NCI-H1694 treated with DMSO at 0.1 percent for 48 hours (cell line): ENCODE measurements around the gene TENT4B.
"Not testable (repeated sequence)": the region's sequence is repeated elsewhere in the genome, so short reads cannot be mapped to it uniquely, and the experiment has no call there.

Source experiments
- DNase-seq: peaks from one replicate; lab custom pipeline; 2025; lab: John Stamatoyannopoulos, UW

TENT4B gene

GRCh38 chr16:50154420-50154950 lies 1.4 kb downstream of the TENT4B start:
- no peak for DNase-seq

- DNase-seq, result no peak
Observed at GRCh38 chr16:50155925-50156324, 2.8 kb downstream of the TENT4B start.

GRCh38 chr16:50156590-50156989 lies 3.5 kb downstream of the TENT4B start:
- no peak for DNase-seq

DNA sequence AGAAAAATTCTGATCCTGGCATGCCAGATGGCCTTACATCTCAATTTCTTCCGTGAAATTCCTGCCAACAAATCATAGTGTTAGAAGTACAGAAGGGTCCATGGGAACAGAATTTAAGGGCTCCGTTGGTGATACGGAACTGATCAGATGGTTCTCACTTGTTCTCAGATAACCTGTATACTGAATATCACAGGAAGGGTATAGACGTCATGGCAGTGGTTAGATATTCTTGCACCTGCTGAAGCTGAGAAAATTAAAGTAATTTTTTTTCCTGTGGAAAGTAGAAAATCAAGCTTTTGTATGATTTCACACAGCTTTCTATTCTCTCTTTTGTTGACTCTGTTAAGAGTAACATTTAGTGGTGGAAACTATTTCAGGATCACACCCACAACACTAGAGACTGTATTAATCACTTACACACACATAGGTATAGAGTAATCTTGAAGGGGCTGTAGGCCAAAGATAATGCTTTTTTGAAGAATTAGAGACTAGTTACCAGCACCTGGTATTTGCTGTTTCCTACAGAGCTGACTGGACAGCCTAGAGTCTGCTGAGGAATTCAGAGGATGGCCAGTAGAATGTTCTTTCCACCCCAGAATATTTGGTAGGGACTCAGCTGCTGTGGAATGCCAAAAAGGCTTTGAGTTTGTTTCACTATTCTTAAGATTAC lies 7.5 kb downstream of the TENT4B start:
- DNase-seq, result no peak

DNA sequence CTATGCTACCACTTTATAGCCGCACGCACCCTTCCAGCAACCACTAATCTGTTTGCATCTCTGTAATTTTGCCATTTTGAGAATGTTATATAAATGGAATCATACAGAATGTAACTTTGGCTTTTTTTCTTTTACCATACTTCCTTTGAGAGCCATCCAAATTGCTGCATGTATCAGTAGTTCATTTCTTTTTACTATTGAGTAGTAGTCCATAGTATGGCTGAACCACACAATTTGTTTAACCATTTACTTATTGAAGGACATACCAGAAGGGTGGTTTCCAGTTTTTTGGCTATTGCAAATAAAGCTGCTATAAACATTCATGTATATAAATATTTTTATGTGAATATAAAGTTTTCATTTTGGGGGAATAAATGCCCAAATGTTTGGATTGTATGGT lies 8.8 kb downstream of the TENT4B start:
- no peak for DNase-seq

DNA sequence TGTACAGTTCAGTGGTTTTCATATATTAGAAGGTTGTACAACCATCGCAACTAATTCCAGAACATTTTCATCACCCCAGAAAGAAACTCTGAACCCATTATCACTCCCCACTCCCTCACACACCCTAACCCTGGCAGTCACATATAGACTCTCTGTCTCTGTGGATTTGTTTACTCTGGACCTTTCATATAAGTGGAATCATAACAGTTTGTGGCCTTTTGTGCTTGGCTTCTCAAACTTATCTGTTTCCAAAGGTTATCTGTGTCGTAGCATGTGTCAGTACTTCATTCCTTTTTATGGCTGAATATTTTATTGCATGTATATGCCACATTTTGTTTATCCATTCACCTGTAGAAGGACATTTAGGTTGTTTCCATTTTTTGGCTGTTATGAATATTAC lies 12.4 kb downstream of the TENT4B start:
- DNase-seq, result no peak

GRCh38 chr16:50166511-50167500 lies 13.7 kb downstream of the TENT4B start:
- DNase-seq, result no peak

DNA sequence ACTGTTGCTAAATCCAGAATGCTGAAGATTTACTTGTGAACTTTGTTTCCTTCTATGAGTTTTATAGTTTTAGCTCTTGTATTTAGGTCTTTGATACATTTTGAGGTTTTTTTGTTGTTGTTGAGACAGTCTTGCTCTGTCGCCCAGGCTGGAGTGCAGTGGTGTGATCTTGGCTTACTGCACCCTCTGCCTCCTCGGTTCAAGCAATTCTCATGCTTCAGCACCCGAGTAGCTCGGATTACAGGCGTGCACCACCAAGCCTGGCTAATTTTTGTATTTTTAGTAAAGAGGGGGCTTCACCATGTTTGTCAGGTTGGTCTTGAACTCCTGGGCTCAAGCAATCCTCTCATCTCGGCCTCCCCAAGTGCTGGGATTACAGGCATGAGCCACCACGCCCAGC lies 14.4 kb downstream of the TENT4B start:
- no peak for DNase-seq

GRCh38 chr16:50169555-50170096 lies 16.5 kb downstream of the TENT4B start:
- no peak for DNase-seq

GRCh38 chr16:50171773-50172172 lies 18.7 kb downstream of the TENT4B start:
- DNase-seq, result not testable (repeated sequence)

GRCh38 chr16:50172195-50172922 lies 19.3 kb downstream of the TENT4B start:
- no peak for DNase-seq

DNA sequence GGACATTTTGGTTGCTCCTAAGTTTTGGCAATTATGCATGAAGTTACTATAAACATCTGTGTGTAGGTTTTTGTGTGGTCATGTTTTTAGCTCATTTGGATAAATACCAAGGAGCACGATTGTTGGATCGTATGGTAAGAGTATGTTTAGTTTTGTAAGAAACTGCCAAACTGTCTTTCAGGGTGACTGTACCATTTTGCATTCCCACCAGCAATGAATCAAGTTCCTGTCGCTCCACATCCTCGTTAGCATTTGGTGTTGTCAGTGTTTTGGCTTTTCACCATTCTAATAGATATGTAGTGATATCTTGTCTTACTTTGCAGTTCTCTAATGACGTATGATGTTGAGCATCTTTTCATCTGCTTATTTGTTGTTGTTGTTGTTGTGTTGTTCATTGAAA lies 20.2 kb downstream of the TENT4B start:
- DNase-seq, result no peak

DNA sequence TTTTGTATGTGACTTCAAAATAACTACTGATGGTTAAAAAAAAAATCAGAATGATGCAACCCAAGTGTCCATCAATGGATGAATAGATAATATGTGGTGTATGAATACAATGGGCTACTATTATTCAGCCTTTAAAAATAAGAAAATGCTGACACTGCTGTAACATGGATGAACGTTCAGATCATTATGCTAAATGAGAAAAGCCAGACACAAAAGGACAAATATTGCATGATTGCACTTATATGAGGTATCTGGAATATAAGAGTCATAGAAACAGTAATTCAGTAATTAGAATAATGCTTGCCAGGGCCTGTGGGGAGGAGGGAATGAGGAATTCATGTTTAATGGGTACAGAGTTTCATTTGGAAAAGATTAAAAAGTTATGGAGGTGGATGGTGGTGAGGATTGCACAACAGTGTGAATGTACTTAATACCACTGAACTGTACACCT lies 25.4 kb downstream of the TENT4B start:
- DNase-seq, result no peak

- no peak for DNase-seq
Observed at GRCh38 chr16:50182441-50182840, 29.3 kb downstream of the TENT4B start.

- DNase-seq, result no peak
Observed at GRCh38 chr16:50183316-50183715, 30.2 kb downstream of the TENT4B start.

DNA sequence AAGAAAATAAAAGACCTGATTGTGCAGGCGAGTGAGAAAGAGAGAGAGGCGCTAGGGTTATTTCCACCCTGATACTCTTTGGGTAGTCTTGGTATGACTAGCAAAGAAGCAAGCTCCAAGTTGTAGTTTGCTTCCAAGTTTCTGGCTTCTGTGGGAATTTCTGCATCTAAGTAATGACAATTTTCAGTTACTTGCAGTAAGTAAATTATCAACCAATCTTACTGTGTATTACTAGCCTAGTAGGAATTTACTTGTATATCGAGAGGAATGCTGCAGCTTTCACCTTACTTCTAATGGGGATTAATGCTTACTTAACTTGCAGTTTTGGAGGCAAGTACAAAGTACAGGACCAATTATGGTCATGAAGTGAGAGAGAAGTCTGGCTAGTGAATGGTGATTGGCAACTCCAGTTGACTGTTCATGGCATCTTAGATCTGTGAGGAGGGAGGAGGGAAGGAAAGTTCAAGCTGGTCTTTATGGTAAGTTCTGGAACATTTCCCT lies 31.9 kb downstream of the TENT4B start:
- DNase-seq, result no peak

GRCh38 chr16:50188619-50189136 lies 35.6 kb downstream of the TENT4B start:
- no peak for DNase-seq

GRCh38 chr16:50190292-50190691 lies 37.2 kb downstream of the TENT4B start:
- DNase-seq, result no peak

- no peak for DNase-seq
Observed at GRCh38 chr16:50192386-50193050, 39.4 kb downstream of the TENT4B start.

- DNase-seq, result no peak
Observed at GRCh38 chr16:50193594-50193993, 40.5 kb downstream of the TENT4B start.

- DNase-seq, result no peak
Observed at GRCh38 chr16:50195276-50195675, 42.2 kb downstream of the TENT4B start.
